Measurements from ENCODE around the gene SNRPD2.

GRCh38 chr19:45711851-45712698 is 20.3 kb upstream of the SNRPD2 start:
- TF ChIP-seq CTCF (IDR thresholded peaks at IDR 0.05; ENCODE audit: borderline replicate concordance, extremely low read depth, low read length, poor library complexity, severe bottlenecking) (no peak), EZH2 (IDR thresholded peaks at IDR 0.05; ENCODE audit: borderline replicate concordance, low read depth, low read length, severe bottlenecking) (no peak)

All from DND-41 (cell line).